GM12892 (cell line): ENCODE results near the gene MUC6.

Source experiments
- POLR2A ChIP-seq: IDR thresholded peaks from 2 replicates; pipeline ENCODE4 v1.6.1; 2011; ENCODE audit warnings: low read depth, low read length, control low read depth
- POLR2AphosphoS5 ChIP-seq: IDR thresholded peaks from 2 replicates; pipeline ENCODE4 v1.6.1; 2011; ENCODE audit warnings: low read depth, low read length, control low read depth
- TAF1 ChIP-seq: IDR thresholded peaks from 2 replicates; pipeline ENCODE4 v1.6.1; 2011; ENCODE audit warnings: low read depth, mild to moderate bottlenecking, control low read depth, low read length, borderline replicate concordance

GRCh38 chr11:1082728-1083620 is 46.5 kb upstream of the MUC6 start:
- no peak for TF ChIP-seq POLR2A
- no peak for TF ChIP-seq POLR2AphosphoS5
- TF ChIP-seq TAF1: no peak
